T1000 (cell line): ENCODE results near the gene FIP1L1.
"Not testable (repeated sequence)": the region's sequence is repeated elsewhere in the genome, so short reads cannot be mapped to it uniquely, and the experiment has no call there.

Source experiments
- DNase-seq: peaks from one replicate; lab custom pipeline; 2025; ENCODE audit warnings: mixed read lengths; lab: John Stamatoyannopoulos, UW

FIP1L1 gene

DNA sequence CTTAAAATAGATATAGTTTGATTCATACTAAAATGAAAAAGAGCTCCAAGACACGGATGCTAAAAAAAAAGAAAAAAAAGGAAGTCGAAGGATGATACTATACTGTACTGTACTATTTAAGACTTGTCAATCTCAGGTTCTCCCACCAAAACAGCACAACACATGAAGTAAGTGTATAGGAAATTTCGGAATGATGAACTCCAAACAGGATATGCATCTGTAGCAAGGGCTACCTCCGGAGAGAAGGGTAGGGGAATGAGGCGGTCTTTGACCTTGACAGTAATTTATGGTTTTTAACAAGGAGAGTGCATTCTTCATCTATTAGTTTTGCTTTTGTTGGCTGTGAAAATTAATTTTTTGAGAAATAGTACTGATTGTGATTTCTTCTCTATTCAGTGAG lies 541 bp upstream of the FIP1L1 start:
- DNase-seq, result no peak

DNA sequence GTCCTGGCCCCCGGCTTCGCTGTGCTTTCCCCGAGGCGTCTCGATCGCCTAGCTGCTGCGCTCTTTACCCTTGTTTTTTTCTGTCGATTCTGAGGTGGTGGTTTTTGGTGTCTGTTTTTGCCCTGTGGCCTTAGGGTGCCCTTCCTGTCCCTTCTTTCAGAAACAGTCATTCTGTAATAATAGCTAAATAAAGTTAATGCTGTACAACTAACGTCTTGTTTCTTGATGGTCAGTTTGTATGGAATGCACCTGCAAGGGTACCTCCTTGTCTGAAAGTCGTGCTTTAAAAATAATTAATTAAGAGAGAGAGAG lies 686 bp downstream of the FIP1L1 start:
- no peak for DNase-seq

DNA sequence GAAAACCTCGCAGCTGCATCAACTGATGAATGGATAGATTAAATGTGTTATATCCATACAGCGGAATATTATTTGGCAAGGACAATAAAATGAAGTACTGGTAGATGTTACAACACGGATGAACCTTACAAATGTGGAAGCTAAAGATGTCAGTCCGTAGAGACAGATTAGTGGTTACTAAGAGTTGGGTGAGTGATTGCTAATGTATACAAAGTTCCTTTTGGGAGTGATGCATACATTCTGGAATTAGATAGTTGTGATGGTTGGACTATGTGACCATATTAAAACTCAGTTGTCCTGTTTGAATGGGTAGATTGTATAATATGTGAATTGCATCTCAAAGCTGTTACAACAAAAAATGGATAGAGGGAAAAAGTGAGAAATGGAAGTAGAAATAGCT lies 2.8 kb downstream of the FIP1L1 start:
- no peak for DNase-seq

DNA sequence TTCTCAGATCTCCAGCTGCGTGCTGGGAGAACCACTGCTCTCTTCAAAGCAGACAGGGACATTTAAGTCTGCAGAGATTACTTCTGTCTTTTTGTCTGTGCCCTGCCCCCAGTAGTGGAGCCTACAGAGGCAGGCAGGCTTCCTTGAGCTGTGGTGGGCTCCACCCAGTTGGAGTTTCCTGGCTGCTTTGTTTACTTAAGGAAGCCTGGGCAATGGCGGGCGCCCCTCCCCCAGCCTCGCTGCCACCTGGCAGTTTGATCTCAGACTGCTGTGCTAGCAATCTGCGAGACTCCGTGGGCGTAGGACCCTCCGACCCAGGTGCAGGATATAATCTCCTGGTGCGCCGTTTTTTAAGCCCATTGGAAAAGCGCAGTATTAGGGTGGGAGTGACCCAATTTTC lies 32.0 kb downstream of the FIP1L1 start:
- not testable (repeated sequence) for DNase-seq

DNA sequence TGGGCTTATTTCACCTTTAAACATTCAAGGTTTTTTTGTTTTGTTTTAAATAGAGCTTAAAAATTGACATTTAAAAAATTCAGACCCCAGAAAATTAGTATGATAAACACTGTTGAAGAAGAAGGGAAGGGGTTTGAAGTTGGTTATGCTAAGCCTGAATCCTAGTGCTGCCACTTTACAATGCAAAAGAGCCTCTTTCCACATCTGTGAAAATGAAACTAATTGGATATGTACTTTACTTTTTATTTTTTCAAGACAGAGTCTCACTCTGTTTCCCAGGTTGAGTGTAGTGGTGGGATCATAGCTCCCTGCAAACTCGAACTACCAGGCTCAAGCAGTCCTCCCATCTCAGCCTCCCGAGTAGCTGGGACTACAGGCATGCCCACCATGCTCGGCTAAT lies 41.8 kb downstream of the FIP1L1 start:
- no peak for DNase-seq

DNA sequence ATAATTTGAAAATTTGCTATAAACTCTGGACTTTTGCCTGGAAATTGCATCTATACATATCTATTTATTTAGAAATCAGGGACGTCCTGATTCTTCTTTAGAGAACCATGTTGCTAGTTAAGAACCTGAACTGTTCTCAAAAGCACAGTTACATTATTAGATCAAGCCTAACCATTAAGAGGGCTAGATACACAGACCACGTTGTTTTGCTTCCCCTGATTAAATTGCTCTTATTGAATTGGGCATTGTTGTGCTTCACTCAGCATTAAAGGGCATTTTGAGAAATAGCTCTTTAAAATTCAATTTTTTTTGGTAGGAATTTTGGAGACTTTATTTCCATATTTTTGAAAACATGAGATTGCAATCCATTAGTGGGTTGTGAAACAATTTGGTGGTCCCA lies 44.4 kb downstream of the FIP1L1 start:
- no peak for DNase-seq

DNA sequence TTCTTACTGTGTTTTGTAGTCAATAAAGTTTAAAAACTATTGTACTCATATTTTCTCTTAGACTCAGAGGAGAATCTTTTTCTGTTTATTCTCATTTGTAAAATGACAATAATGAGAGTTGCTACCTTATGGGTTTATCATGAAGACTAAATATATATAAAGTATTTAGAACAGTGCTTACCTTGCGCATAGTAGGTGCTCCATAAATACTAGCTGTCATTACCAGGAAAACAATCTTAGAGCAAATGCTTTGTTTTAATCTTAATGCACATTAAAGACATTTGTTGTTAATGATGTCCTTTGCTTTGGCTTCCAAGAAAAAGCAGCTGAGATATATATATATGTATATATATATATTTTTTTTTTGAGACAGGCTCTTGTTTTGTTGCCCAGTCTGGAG lies 44.9 kb downstream of the FIP1L1 start:
- DNase-seq, result no peak

DNA sequence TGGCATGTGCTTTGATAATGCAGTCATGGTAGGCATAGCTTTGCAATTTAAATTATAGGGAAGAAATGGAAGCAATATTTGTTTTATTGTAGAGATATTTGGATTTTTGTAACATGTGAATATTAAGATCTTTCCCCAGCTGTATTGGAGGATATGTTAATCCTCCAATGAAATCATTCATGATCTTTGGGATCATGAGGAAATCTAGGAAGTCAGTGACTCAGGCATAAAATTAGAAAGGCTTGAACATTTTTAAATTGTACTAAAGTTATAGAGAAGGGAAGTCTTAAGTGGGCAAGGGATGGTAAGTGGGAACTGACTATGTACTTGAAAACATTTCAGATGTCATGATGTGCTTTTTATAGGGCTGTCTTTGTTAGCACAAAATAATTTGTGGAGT lies 46.8 kb downstream of the FIP1L1 start:
- no peak for DNase-seq

DNA sequence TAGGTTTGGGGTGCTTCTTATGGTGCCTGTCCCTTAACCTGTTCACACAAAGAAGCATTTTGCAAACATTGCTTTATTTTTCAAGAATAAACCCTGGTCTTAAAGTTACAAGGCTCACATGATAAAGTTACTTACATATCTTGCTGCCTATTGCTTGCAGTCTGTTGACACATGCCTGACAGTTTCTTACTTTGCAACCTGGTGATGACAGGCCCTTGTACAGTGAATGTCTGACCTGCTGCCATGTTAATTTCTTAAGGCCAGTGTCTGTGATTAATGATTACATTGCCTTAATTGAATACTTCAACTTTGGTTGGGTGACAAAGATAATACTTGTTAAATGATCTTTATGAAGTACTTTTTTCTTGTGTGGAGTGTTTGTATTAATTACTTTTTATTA lies 49.9 kb downstream of the FIP1L1 start:
- DNase-seq, result no peak

DNA sequence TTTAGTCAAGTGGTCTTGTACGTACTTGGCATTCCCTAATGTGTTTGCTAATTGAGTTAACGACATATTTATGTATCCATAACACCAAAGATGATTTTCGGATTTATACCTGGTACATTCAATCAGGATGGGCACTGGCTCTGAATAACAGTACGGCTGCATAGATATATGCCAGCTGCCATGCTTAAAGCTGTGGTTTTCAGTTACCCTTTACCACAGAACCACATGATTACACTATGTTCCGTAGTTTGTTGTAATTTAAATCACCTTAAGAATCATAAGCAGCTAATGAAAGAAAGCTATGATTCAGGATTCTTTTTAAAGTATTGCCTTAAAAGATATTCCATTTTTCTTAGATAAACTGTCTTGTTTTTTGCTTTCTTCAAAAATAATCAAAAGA lies 53.6 kb downstream of the FIP1L1 start:
- no peak for DNase-seq

DNA sequence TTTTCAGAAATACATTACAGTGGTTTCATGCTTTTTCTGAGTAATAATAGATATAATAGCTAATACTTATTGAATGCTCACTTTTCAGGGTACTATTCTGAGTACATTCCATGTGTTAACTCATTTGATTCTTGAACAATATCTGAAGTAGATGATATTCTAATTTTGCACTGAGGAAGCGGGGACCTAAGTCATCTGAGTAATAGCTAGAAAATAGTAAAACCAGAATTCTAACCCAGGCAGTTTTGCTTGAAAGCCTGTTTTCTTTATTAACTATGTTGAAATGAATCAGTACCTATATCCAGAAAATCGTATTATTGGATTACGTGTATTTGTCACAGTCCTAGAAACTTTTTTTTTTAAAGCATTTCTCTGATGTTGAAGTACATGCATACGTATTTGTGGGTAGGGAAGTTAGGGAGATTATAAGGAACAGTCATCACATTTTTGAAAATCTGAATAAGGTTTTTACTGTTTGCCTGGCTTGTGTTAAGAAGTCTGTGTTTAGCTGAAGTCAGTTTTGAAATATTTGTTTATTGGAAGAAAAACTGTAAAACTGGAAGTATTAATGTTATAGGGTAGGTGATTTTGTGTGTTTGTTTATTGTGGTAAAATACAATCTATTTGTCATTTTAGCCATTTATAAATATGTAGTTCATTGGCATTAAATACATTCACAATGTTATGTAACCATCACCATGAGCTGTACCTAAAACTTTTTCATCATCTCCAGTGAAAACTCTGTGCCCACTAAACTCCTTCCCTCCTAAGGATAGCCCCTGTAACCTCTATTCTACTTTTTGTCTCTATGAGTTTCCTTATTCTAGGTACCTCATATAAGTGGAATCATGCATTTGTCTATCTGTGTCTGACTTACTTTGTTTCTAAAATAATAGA lies 55.3 kb downstream of the FIP1L1 start:
- DNase-seq, result no peak

DNA sequence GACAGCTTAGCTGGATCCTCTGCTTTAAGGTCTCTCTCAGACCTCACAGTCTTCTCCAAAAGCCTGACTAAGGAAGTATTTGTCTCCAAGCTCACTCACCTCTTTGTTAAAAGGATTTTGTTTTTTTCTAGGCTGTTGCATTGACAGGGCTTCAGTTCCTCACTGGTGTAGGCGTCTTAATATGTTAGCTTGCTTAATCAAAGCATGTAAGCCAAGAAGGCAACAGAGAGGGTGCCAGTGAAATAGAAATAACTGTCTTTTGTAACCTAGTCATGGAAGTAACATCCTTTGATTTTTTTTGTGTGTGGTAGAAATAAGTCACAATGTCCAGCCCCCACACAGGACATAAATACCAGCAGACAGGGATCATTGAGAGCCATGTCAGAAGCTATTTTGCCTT lies 58.8 kb downstream of the FIP1L1 start:
- DNase-seq, result no peak

DNA sequence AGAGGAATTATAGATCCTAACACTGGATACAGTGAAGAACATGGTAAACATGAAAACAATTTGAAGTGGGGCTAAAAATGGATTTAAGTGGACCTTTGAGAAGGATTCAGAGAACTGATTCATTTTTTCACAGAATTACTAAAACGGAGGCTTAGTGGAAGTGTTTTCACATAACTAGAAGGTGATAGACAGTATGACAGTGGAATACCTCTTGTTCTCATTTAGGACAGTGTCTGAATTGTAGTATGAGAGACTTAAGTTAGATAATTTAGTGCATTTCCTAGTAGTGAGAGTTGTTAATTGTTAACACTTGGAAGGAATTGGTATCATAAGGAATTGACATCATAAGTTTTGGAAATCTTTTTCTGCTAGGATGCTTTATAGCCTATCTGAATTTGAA lies 64.1 kb downstream of the FIP1L1 start:
- no peak for DNase-seq

DNA sequence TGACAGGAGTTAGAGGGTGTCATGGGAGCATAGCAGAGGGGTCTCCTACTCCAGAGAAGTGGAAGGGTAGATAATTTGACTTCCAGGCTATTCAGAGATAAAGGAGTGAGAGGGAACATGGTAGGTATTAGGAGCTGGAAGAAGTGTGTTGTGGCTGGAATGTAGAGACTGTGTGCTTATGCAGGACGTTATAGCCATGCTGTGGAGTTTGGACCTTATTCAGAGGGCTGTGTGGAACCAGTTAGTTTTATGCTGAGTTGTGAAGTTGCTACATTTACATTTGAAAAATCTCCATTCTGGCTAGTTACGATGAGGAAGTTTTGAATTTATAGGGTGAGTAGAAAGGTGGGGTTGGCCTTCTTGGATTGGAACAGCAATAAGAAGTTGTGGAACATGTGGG lies 67.5 kb downstream of the FIP1L1 start:
- no peak for DNase-seq

DNA sequence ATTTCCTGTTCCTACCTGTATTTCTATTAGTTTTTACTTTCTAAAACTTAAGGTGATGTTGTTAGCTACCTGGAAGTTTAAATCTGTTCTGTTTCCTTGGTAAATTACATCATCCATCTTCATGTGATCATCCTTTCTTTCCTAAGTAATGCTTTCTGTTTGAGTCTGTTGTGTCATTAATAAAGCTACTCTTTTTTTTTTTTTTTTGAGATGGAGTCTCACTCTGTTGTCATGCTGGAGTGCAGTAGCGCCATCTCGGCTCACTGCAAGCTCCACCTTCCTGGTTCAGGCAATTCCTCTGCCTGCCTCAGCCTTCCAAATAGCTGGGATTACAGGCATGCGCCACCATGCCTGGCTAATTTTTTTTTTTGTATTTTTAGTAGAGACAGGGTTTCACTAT lies 73.3 kb downstream of the FIP1L1 start:
- DNase-seq, result no peak

DNA sequence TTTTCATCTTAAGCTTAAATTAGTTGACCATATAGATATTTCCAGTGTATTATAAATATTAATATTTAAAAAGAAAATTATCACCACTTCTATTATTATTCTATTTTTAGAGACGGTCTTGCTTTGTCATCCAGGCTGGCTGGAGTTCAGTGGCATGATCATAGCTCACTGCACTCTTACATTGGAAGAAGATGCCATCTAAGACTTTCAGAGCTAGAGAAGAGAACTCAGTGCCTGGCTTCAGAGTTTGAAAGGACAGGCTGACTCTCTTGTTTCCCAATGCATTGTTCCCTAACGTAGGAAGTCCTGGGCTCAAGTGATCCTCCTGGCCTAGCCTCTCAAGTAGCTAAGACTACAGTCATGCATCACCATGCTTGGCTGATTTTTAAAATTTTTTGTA lies 75.9 kb downstream of the FIP1L1 start:
- DNase-seq, result no peak

DNA sequence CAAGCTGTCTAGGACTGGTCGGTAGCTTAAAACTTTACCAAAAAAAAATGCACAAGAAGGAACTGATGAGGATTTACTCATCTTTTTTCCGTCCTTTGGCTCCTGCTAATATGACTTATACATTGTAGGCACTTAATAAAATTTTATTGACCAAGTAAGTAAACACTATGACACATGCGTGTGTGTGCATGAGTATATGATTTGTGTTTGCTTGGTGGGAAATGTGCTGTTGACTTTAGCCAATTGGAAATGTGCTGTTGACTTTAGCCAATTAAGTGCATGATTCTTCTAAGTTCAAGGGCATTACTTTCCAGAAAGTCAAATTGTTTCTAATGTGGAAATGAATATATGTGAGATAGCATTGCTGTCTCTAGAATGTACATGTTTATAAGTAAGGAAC lies 78.3 kb downstream of the FIP1L1 start:
- no peak for DNase-seq

DNA sequence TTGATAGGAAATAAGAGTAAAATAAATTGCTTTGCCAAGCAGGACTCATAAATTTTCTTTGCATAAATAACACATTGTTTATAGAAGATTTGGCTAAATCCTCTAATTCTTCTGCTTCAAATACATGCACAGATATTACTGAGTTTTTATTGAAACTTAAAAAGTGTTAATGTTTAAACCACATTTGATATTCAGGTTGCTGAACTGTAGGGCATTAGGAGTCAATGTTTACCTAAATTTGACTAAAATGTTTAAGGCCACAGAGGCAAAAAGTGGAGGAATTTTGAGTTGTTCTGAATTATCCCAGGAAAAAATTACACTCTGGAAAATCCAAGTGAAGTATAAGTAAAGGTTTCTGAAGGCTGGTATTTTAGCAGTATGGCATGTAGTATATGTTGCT lies 78.7 kb downstream of the FIP1L1 start:
- DNase-seq, result no peak

DNA sequence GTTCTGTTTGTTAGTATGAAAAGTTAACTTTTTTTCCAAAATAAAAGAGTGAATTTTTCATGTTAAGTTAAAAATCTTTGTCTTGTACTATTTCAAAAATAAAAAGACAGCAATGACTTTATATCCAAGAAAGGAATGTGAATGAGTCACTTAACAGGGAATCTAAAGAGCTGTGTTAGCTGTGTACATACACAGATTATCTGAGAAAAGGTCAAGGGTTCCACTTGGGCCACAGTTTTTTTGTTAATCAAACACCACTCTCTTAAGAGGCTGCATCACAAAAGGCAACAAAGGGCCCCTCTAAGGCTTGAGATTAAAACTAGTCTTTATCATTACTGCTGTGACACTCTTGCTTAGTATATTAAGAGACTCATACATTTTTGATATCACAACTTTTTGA lies 82.1 kb downstream of the FIP1L1 start:
- DNase-seq, result no peak

DNA sequence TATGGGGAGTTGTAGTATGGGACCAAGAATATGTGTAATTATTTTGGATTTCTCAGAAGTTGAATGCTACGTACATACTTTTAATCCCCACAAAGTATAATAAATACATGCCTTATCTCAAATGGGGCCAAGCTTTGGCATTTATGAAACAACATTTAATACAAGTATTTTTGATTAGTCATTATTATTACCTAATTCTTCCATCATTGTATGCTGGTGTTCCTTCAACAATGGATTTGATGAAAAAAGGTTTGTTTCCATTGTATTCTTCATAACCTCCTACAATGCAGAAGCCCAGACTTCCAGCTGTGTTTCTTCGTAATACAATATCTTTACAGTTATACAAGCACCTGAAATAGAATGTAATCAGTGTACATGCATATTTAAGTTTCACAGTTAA lies 83.8 kb downstream of the FIP1L1 start:
- DNase-seq, result no peak

DNA sequence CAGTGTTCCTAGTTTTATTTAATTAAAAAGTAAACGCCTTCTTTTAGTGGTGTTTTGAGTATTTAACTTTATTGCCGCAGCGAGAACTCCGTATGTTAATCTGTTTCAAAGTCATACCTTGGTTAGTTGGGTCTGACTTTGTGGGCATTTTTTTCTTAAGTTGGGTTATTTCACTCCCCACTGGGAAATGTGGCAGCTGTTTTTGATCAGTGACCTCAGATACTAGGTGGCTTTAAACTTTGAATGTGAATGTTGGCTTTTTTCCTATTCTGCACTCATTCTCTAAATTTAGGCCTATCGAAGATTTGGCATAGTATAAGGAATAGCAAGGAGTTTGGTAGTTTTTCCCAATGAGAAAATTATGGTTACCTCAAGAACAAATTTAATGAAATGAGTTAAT lies 85.9 kb downstream of the FIP1L1 start:
- DNase-seq, result no peak

DNA sequence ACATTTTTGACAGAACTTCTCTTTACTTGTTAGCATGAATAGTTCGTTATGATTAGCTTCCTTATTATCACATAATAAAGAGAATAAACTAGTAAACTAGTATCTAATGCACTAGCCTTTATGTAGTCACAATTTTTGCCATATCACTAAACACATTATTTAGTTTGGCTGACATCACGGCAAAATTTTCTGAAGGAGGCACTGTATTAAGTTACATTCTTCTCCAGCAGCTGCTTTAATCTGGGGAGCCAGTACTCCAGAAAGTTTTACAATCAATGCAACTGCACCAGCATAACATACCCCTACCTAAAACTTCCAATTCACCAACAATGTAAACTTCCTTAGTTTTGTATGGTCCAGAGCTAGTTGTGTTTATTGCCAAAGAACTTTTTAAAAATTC lies 87.8 kb downstream of the FIP1L1 start:
- no peak for DNase-seq

DNA sequence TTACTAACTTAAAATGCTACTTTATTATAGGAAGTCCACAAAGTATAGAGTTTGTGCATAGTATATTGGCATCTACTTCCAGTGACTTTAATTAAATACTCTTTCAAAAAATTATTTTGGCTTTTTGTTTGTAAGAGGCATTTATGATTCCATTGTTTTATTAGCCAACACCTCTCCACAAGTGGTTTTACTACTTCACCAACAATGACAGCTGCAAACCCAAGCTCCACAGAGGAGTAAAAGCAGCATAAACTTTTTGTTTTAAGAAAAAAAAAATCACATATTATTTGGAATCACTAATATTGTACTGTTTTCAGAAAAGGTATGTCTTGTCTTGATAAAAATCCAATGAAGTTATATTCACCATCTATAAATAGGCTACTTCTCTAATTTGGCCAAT lies 88.5 kb downstream of the FIP1L1 start:
- no peak for DNase-seq

DNA sequence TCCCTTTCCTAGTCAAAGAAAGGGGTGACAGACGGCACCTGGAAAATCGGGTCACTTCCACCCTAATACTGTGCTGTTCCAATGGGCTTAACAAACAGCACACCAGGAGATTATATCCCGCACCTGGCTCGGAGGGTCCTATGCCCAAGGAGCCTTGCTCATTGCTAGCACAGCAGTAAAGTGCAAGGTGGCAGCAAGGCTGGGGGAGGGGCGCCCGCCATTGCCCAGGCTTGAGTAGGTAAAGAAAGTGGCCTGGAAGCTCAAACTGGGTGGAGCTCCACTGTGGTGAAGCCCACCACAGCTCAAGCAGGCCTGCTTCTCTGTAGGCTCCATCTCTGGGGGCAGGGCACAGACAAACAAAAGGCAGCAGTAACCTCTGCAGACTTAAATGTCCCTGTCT lies 89.1 kb downstream of the FIP1L1 start:
- not testable (repeated sequence) for DNase-seq
